HepG2 (cell line): Measurements from ENCODE around the gene TGM1. TPM values are rescaled to one million over a fixed set of nuclear protein-coding genes. Genes with fewer than 3 reads are reported as not detected.

Experiments used
- GATAD1 ChIP-seq: IDR thresholded peaks from 2 replicates; pipeline ENCODE4 v1.6.1; 2016; ENCODE audit warnings: missing genetic modification reagents, missing compliant biosample characterization
- IRF2 ChIP-seq: IDR thresholded peaks from 2 replicates; pipeline ENCODE4 v1.6.1; 2018; ENCODE audit warnings: missing genetic modification reagents, missing compliant biosample characterization
- JUND ChIP-seq: sonication (generic); formaldehyde crosslinking; IDR thresholded peaks from 2 replicates; pipeline ENCODE4 v1.8.0; 2022; ENCODE audit warnings: mild to moderate bottlenecking, missing genetic modification reagents
- KAT2B ChIP-seq: fragments of 150-350 bp; IDR thresholded peaks from 2 replicates; pipeline ENCODE4 v1.6.1; 2014; ENCODE audit warnings: low read depth, low read length, borderline replicate concordance
- KDM5A ChIP-seq: fragments of 200-600 bp; sonication (generic); IDR thresholded peaks from 2 replicates; pipeline ENCODE4 v1.7.0; 2018; ENCODE audit warnings: antibody characterized with exemption, mild to moderate bottlenecking, low read length, borderline replicate concordance
- KLF12 ChIP-seq: sonication (generic); formaldehyde crosslinking; IDR thresholded peaks from 2 replicates; pipeline ENCODE4 v1.4.0; 2020; ENCODE audit warnings: missing genetic modification reagents, borderline replicate concordance
- PITX1 ChIP-seq: sonication (generic); formaldehyde crosslinking; IDR thresholded peaks from 2 replicates; pipeline ENCODE4 v1.5.1; 2020; ENCODE audit warnings: mild to moderate bottlenecking, missing genetic modification reagents
- PPARG ChIP-seq: conservative IDR thresholded peaks from 2 replicates; pipeline ENCODE4 v1.6.1; 2016; ENCODE audit warnings: missing biosample characterization, missing genetic modification reagents
- RAD51 ChIP-seq: fragments of 450-650 bp; IDR thresholded peaks from 2 replicates; pipeline ENCODE4 v1.6.1; 2016; ENCODE audit warnings: borderline replicate concordance
- TBX2 ChIP-seq: sonication (generic); formaldehyde crosslinking; IDR thresholded peaks from 2 replicates; pipeline ENCODE4 v1.5.0; 2020; ENCODE audit warnings: missing genetic modification reagents, mild to moderate bottlenecking, borderline replicate concordance
- ZFP1 ChIP-seq: IDR thresholded peaks from 2 replicates; pipeline ENCODE4 v1.6.1; 2016
- ZFP62 ChIP-seq: sonication (generic); formaldehyde crosslinking; IDR thresholded peaks from 2 replicates; pipeline ENCODE4 v1.4.0; 2020; ENCODE audit warnings: missing genetic modification reagents
- ZNF20 ChIP-seq: sonication (generic); formaldehyde crosslinking; IDR thresholded peaks from 2 replicates; pipeline ENCODE4 v1.4.0; 2020; ENCODE audit warnings: mild to moderate bottlenecking, moderate library complexity, missing genetic modification reagents
- ZNF232 ChIP-seq: sonication (generic); formaldehyde crosslinking; IDR thresholded peaks from 2 replicates; pipeline ENCODE4 v1.4.0; 2020; ENCODE audit warnings: missing genetic modification reagents, borderline replicate concordance
- ZNF33B ChIP-seq: sonication (generic); formaldehyde crosslinking; IDR thresholded peaks from 2 replicates; pipeline ENCODE4 v1.5.1; 2020; ENCODE audit warnings: mild to moderate bottlenecking, missing genetic modification reagents
- ZNF552 ChIP-seq: sonication (generic); formaldehyde crosslinking; IDR thresholded peaks from 2 replicates; pipeline ENCODE4 v1.9.0; 2022; ENCODE audit warnings: missing genetic modification reagents, mild to moderate bottlenecking, borderline replicate concordance
- ZNF572 ChIP-seq: sonication (generic); formaldehyde crosslinking; IDR thresholded peaks from 2 replicates; pipeline ENCODE4 v1.5.1; 2020; ENCODE audit warnings: mild to moderate bottlenecking, missing genetic modification reagents
- ZNF629 ChIP-seq: sonication (generic); formaldehyde crosslinking; conservative IDR thresholded peaks from 2 replicates; pipeline ENCODE4 v1.5.0; 2020; ENCODE audit warnings: missing genetic modification reagents
- ZNF746 ChIP-seq: sonication (generic); formaldehyde crosslinking; IDR thresholded peaks from 2 replicates; pipeline ENCODE4 v1.8.0; 2022; ENCODE audit warnings: mild to moderate bottlenecking, missing genetic modification reagents
- ZNF782 ChIP-seq: sonication (generic); formaldehyde crosslinking; IDR thresholded peaks from 2 replicates; pipeline ENCODE4 v1.4.0; 2020; ENCODE audit warnings: missing genetic modification reagents, mild to moderate bottlenecking, borderline replicate concordance
- polyA plus RNA-seq, 8 experiments: library from polyadenylated mRNA; depleted of rRNA in 3 of 8; stranded (reverse) in 7 of 8; unstranded in 1 of 8; fragments of >200 nt; fragmentation: Illumina TruSeq in 4 of 8; extraction: Trizol in 4 of 8; gene quantifications; 2 replicates each; pipeline versions ENCODE4 v1.2.1 to v1.2.3, GENCODE V29; 2011 to 2016; ENCODE audit warnings: low read depth in 4 of 8, missing spikeins in 1 of 8, mixed read lengths in 1 of 8; ENCODE audit not compliant: insufficient read depth in 1 of 8
- total RNA-seq, 5 experiments: library from RNA; depleted of rRNA; stranded (reverse); fragments of >200 nt; fragmentation: Illumina TruSeq; extraction: Trizol; gene quantifications; 2 replicates each; pipeline ENCODE4 v1.2.3, GENCODE V29; 2016; ENCODE audit warnings: low read depth in 1 of 5
- TF ChIP-seq, protein P1 (sequence below): sonication (generic); formaldehyde crosslinking; IDR thresholded peaks from 2 replicates; pipeline ENCODE4 v1.4.0; 2020; ENCODE audit warnings: missing genetic modification reagents
- TF ChIP-seq, protein P2 (sequence below): sonication (generic); formaldehyde crosslinking; IDR thresholded peaks from 2 replicates; pipeline ENCODE4 v1.4.0; 2020; ENCODE audit warnings: missing genetic modification reagents
- TF ChIP-seq, protein P3 (sequence below): sonication (generic); formaldehyde crosslinking; IDR thresholded peaks from 2 replicates; pipeline ENCODE4 v1.4.0; 2020; ENCODE audit warnings: missing genetic modification reagents
- TF ChIP-seq, protein P4 (sequence below): sonication (generic); formaldehyde crosslinking; IDR thresholded peaks from 2 replicates; pipeline ENCODE4 v1.4.0; 2020; ENCODE audit warnings: mild to moderate bottlenecking, missing genetic modification reagents

TGM1 gene
- total and polyA plus RNA-seq, 2 of the 13 experiments (the other 11 are each of a cell fraction or from before 2014, with no cell fraction given) = 3.2 to 10.6 TPM

DNA sequence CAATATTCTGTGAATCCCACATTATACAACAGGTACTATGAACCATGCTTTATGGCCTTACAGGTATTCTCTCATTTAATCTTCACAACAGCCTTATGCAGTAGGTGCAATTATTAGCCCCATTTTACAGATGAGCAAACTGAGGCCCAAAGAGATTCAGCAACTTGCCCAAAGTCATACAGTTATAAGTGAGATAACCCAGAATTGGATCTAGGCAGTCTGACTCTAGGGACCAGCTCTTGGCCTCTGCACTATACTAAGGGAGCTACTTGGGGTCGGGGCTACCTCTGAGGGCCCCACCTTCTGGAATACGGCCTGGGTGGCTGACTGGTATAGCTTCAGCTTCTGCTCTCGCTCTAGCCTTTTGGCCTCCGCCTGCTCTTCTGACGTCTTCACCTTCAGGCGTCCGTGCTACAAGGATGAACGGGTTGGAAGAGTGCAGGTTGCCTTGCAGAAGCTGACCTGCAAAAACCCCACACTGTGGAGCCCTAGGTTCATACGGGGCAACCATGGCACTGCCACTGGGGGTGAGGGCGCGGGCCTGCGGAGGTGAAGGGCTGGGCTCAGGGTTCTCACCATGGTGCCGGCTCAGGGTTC, 7.7 kb upstream of the TGM1 start (continued):
- TF ChIP-seq, protein P1, sequence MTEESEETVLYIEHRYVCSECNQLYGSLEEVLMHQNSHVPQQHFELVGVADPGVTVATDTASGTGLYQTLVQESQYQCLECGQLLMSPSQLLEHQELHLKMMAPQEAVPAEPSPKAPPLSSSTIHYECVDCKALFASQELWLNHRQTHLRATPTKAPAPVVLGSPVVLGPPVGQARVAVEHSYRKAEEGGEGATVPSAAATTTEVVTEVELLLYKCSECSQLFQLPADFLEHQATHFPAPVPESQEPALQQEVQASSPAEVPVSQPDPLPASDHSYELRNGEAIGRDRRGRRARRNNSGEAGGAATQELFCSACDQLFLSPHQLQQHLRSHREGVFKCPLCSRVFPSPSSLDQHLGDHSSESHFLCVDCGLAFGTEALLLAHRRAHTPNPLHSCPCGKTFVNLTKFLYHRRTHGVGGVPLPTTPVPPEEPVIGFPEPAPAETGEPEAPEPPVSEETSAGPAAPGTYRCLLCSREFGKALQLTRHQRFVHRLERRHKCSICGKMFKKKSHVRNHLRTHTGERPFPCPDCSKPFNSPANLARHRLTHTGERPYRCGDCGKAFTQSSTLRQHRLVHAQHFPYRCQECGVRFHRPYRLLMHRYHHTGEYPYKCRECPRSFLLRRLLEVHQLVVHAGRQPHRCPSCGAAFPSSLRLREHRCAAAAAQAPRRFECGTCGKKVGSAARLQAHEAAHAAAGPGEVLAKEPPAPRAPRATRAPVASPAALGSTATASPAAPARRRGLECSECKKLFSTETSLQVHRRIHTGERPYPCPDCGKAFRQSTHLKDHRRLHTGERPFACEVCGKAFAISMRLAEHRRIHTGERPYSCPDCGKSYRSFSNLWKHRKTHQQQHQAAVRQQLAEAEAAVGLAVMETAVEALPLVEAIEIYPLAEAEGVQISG (CRISPR knock-in tag) = no peak
- TF ChIP-seq, protein P2, sequence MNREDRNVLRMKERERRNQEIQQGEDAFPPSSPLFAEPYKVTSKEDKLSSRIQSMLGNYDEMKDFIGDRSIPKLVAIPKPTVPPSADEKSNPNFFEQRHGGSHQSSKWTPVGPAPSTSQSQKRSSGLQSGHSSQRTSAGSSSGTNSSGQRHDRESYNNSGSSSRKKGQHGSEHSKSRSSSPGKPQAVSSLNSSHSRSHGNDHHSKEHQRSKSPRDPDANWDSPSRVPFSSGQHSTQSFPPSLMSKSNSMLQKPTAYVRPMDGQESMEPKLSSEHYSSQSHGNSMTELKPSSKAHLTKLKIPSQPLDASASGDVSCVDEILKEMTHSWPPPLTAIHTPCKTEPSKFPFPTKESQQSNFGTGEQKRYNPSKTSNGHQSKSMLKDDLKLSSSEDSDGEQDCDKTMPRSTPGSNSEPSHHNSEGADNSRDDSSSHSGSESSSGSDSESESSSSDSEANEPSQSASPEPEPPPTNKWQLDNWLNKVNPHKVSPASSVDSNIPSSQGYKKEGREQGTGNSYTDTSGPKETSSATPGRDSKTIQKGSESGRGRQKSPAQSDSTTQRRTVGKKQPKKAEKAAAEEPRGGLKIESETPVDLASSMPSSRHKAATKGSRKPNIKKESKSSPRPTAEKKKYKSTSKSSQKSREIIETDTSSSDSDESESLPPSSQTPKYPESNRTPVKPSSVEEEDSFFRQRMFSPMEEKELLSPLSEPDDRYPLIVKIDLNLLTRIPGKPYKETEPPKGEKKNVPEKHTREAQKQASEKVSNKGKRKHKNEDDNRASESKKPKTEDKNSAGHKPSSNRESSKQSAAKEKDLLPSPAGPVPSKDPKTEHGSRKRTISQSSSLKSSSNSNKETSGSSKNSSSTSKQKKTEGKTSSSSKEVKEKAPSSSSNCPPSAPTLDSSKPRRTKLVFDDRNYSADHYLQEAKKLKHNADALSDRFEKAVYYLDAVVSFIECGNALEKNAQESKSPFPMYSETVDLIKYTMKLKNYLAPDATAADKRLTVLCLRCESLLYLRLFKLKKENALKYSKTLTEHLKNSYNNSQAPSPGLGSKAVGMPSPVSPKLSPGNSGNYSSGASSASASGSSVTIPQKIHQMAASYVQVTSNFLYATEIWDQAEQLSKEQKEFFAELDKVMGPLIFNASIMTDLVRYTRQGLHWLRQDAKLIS = no peak
- no peak for TF ChIP-seq KAT2B
- TF ChIP-seq PPARG (CRISPR knock-in tag) = no peak
- TF ChIP-seq, protein P3, sequence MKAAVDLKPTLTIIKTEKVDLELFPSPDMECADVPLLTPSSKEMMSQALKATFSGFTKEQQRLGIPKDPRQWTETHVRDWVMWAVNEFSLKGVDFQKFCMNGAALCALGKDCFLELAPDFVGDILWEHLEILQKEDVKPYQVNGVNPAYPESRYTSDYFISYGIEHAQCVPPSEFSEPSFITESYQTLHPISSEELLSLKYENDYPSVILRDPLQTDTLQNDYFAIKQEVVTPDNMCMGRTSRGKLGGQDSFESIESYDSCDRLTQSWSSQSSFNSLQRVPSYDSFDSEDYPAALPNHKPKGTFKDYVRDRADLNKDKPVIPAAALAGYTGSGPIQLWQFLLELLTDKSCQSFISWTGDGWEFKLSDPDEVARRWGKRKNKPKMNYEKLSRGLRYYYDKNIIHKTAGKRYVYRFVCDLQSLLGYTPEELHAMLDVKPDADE = no peak
- no peak for TF ChIP-seq TBX2 (CRISPR knock-in tag)
- TF ChIP-seq, protein P4, sequence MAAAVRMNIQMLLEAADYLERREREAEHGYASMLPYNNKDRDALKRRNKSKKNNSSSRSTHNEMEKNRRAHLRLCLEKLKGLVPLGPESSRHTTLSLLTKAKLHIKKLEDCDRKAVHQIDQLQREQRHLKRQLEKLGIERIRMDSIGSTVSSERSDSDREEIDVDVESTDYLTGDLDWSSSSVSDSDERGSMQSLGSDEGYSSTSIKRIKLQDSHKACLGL (CRISPR knock-in tag) = no peak
- TF ChIP-seq RAD51 = no peak
- peak; percentile 99 for TF ChIP-seq ZNF572 (CRISPR knock-in tag)
- TF ChIP-seq IRF2 (CRISPR knock-in tag) = no peak; the same call in 1 of the 2 replicates
- peak; percentile 100 for TF ChIP-seq ZNF629 (CRISPR knock-in tag)
- TF ChIP-seq ZNF782 = no peak
- TF ChIP-seq ZNF552 = no peak; the same call in 1 of the 2 replicates
- TF ChIP-seq ZNF20 (CRISPR knock-in tag) = no peak; the same call in 1 of the 2 replicates
- no peak for TF ChIP-seq KLF12
- no peak for TF ChIP-seq ZFP1
- no peak for TF ChIP-seq JUND (CRISPR knock-in tag)
- no peak for TF ChIP-seq ZNF232 (CRISPR knock-in tag)
- no peak for TF ChIP-seq ZFP62 (CRISPR knock-in tag)
- peak; percentile 96 for TF ChIP-seq ZNF33B (CRISPR knock-in tag)
- TF ChIP-seq ZNF746 (CRISPR knock-in tag) = peak; percentile 78; the same call in 1 of the 2 replicates
- no peak for TF ChIP-seq GATAD1 (CRISPR knock-in tag)
- no peak for TF ChIP-seq PITX1 (CRISPR knock-in tag)
- no peak for TF ChIP-seq KDM5A
